Erythroblast (primary cell): Measurements from ENCODE around the gene CCDC12.

ENCODE experiments used
- GATA1 ChIP-seq: IDR thresholded peaks from 2 replicates; pipeline ENCODE4 v1.6.1; 2011; ENCODE audit warnings: low read depth, mild to moderate bottlenecking, control low read depth, low read length, moderate library complexity
- POLR2A ChIP-seq: IDR thresholded peaks from 2 replicates; pipeline ENCODE4 v1.6.1; 2011; ENCODE audit warnings: mild to moderate bottlenecking, low read length

DNA sequence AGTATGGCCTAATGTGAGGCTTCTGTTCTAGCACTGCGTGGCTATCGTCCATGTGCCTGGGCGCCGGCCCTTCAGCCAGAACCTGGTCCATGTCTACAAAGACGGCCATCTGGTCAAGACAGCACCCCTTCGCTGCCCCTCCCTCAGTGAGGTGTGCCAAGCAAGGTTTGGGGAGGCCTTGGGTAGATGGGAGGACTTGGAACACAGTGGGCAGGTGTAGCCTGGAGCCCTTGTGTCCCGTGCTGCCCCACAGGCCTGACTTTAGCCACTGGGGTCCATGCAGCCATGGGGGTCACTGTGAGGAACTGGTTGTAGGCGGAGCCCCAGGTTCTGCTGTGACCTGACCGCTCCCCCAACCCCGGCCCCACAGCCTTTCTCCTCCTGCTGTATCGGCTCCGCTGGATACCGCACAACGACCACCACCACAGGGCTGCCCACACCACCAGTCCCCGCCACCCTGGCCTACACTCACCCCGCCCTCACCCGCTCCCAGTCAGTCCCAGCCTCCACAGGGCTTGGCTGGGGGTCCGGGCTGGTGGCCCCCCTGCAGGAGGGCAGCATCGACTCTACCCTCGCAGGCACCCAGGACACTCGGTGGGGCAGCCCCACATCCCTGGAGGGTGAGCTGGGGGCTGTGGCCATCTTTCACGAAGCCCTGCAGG is 19.5 kb upstream of the CCDC12 start:
- TF ChIP-seq POLR2A (no peak), GATA1 (no peak)
